GM13977 (cell line): ENCODE data around the gene GPR78.

Source experiments
- DNase-seq: peaks from one replicate; pipeline ENCODE4 v3.0.0; 2012; ENCODE audit warnings: low spot score
- CTCF ChIP-seq: IDR thresholded peaks from 2 replicates; pipeline ENCODE4 v1.5.1; 2012; ENCODE audit warnings: mild to moderate bottlenecking, control low read depth; ENCODE audit not compliant: insufficient read depth; ENCODE audit errors: extremely low read depth, missing control alignments
- in situ Hi-C: fragments of 300-500 bp; cut with MboI; formaldehyde crosslinking; loops from one replicate; pipeline ENCODE4 v1.12.0; 2022; ENCODE audit warnings: low sequenced_read_pairs, low pct_unique_long_range_greater_than_20kb, mixed read lengths, inconsistent platforms; ENCODE audit not compliant: unreplicated experiment

GPR78 gene

GRCh38 chr4:8556341-8557150 is 23.6 kb upstream of the GPR78 start:
- DNase-seq = no peak
- TF ChIP-seq CTCF = no peak
- in situ Hi-C loops = no loop called here

- no peak for DNase-seq
- TF ChIP-seq CTCF = no peak
- in situ Hi-C loops = no loop called here
Observed at GRCh38 chr4:8557151-8558076, 22.8 kb upstream of the GPR78 start.

- in situ Hi-C loops = no loop called here
- DNase-seq = no peak
- TF ChIP-seq CTCF = no peak
Observed at GRCh38 chr4:8558080-8558960, 21.9 kb upstream of the GPR78 start.

GRCh38 chr4:8559011-8559410 is 21.2 kb upstream of the GPR78 start:
- no peak for TF ChIP-seq CTCF
- in situ Hi-C loops = no loop called here
- no peak for DNase-seq

- in situ Hi-C loops = no loop called here
- no peak for DNase-seq
- no peak for TF ChIP-seq CTCF
Observed at GRCh38 chr4:8559524-8560264, 20.5 kb upstream of the GPR78 start.
